Measurements from ENCODE around the gene NDST3. TPM values are rescaled to one million over a fixed set of nuclear protein-coding genes. Genes with fewer than 3 reads are reported as not detected.

The NDST3 gene
- polyA plus RNA-seq, 1 experiment, result not detected

DNA sequence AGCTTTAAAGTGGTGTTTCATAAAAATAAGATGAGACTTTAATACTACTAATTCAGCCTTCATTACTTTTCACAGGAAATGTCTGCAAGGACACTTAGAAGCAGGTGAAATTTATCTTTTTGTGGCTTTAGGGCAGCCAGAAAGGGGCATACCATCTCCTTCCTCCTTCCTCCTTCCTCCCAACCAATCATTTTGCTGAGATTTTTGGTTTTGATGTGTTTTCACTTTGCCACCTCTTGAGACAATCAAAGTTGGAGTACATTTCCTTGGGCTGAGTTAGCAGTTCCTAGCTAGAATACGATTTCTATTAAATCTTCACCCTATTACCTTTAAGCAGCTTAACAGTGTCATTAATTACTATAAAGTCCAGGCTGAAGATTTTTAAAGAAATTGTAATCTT lies 5.1 kb upstream of the NDST3 start:
- DNase-seq (ENCODE audit: low read depth), result no peak
- TF ChIP-seq CTCF (IDR thresholded peaks at IDR 0.05; ENCODE audit: insufficient read depth, low read depth, low read length), result no peak
- no peak overlapping the region for H3K4me3 ChIP-seq (ENCODE audit: low read depth, low read length)
- peaks cover 8% of the 10 kb centered on the region; the same call in 1 of the 2 replicates for H3K27me3 ChIP-seq (ENCODE audit: control insufficient read depth, insufficient read depth, low read length)
- H3K36me3 ChIP-seq (ENCODE audit: control insufficient read depth, insufficient read depth, low read length), result no peaks in the 10 kb centered on the region
- POLR2A ChIA-PET, result no interaction called here
- CTCF ChIA-PET, result no interaction called here

GRCh38 chr4:118032691-118033090 lies 1.6 kb upstream of the NDST3 start:
- ChIA-PET POLR2A (interaction anchor here (0.6 kb wide), 1 partner anchor 25 kb away, joined by 3 read pairs; no protein-coding TSS in a partner anchor), CTCF (interaction anchor here (0.7 to 1.2 kb wide), 2 partner anchors 142 to 191 kb away, joined by 3 to 4 read pairs; no protein-coding TSS in a partner anchor)

GRCh38 chr4:118033148-118034052 lies 886 bp upstream of the NDST3 start:
- no peak for TF ChIP-seq CTCF (IDR thresholded peaks at IDR 0.05; ENCODE audit: insufficient read depth, low read depth, low read length)
- ChIA-PET POLR2A (no interaction called here), CTCF (interaction anchor here (0.7 to 1.2 kb wide), 3 partner anchors 11 to 190 kb away, joined by 3 to 4 read pairs (median 4); no protein-coding TSS in a partner anchor)
- Histone ChIP-seq H3K4me3 (ENCODE audit: low read depth, low read length) (peak overlapping the region; percentile 47), H3K36me3 (ENCODE audit: control insufficient read depth, insufficient read depth, low read length) (no peaks in the 10 kb centered on the region), H3K27me3 (ENCODE audit: control insufficient read depth, insufficient read depth, low read length) (peaks cover 8% of the 10 kb centered on the region)
- DNase-seq (ENCODE audit: low read depth), result no peak

More at GRCh38 chr4:118032691-118033090, 1.6 kb upstream of the NDST3 start:
- no peak for TF ChIP-seq CTCF (IDR thresholded peaks at IDR 0.05; ENCODE audit: insufficient read depth, low read depth, low read length)
- Histone ChIP-seq H3K36me3 (ENCODE audit: control insufficient read depth, insufficient read depth, low read length) (no peaks in the 10 kb centered on the region), H3K27me3 (ENCODE audit: control insufficient read depth, insufficient read depth, low read length) (peaks cover 8% of the 10 kb centered on the region), H3K4me3 (ENCODE audit: low read depth, low read length) (no peak overlapping the region)
- DNase-seq (ENCODE audit: low read depth), result no peak

DNA sequence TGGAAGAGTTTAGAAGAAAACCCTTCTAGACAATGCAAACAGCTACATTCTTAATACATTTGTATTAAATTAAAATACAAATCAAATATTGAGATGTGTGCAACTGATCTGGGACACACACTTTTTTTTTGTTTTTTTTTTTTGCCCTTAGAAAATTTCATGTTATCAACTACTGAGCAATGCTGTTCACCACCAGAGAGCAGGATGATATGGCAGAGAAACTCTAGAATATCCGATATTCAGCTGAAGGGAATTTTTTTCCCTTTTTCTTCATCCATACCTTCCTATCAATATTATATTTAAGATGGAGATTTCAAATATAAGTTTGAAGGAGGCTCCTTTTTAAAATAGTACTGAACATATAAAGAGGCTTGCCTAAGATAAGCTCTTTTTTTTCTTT lies 1.0 kb downstream of the NDST3 start:
- no peak for DNase-seq (ENCODE audit: low read depth)
- CTCF ChIA-PET, result no interaction called here
- Histone ChIP-seq H3K36me3 (ENCODE audit: control insufficient read depth, insufficient read depth, low read length) (no peaks in the 10 kb centered on the region), H3K4me3 (ENCODE audit: low read depth, low read length) (no peak overlapping the region), H3K27me3 (ENCODE audit: control insufficient read depth, insufficient read depth, low read length) (peaks cover 8% of the 10 kb centered on the region)
- no peak for TF ChIP-seq CTCF (IDR thresholded peaks at IDR 0.05; ENCODE audit: insufficient read depth, low read depth, low read length)
- POLR2A ChIA-PET, result no interaction called here

DNA sequence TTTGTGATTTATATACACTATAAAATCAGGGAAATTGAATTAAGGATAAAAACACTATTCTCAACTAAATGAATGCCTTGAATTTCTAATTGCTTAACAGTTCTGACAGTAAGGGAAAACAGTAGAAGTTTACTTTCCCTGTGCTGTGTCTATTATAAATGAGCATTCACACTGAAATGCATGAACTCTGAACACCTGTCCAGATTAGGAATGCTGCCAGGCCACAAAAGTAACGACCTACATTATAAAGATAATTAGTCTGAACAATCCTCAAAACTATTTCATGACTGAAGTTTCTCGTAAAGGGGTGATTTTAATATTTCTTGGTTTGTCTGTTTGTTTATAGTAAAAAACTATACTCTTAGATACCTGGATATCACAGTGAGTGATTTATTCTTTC lies 2.0 kb downstream of the NDST3 start:
- ChIA-PET CTCF (no interaction called here), POLR2A (interaction anchor here (0.6 kb wide), 1 partner anchor 60 kb away, joined by 4 read pairs; no protein-coding TSS in a partner anchor)
- TF ChIP-seq CTCF (IDR thresholded peaks at IDR 0.05; ENCODE audit: insufficient read depth, low read depth, low read length), result no peak
- no peak for DNase-seq (ENCODE audit: low read depth)
- Histone ChIP-seq H3K4me3 (ENCODE audit: low read depth, low read length) (no peak overlapping the region), H3K36me3 (ENCODE audit: control insufficient read depth, insufficient read depth, low read length) (no peaks in the 10 kb centered on the region), H3K27me3 (ENCODE audit: control insufficient read depth, insufficient read depth, low read length) (peaks cover 8% of the 10 kb centered on the region)

Measured in BJ (cell line).